ENCODE measurements around the gene TBL1Y.

The TBL1Y gene

GRCh38 chrY:6995987-6996386 is 85.5 kb downstream of the TBL1Y start:
- no peaks in the 10 kb centered on the region for H3K79me2 ChIP-seq (ENCODE audit: insufficient read depth, low read length)
- H2AFZ ChIP-seq (ENCODE audit: low read length), result no peak overlapping the region
- H3K9me2 ChIP-seq (replicated peaks; ENCODE audit: low read depth, low read length), result no peaks in the 10 kb centered on the region
- no peaks in the 10 kb centered on the region for H3K9me3 ChIP-seq (ENCODE audit: insufficient read depth, low read depth, low read length)
- H3F3A ChIP-seq (ENCODE audit: low read depth), result no peaks in the 10 kb centered on the region
- no peaks in the 10 kb centered on the region for H3K36me3 ChIP-seq (ENCODE audit: insufficient read depth, low read length)
- H3K9ac ChIP-seq (ENCODE audit: low read depth, low read length, poor library complexity, severe bottlenecking), result no peak overlapping the region
- no peak overlapping the region for H3K4me3 ChIP-seq (ENCODE audit: low read length, poor library complexity, severe bottlenecking)
- H3K4me2 ChIP-seq (ENCODE audit: low read depth, low read length, poor library complexity, severe bottlenecking), result no peak overlapping the region
- no peaks in the 10 kb centered on the region for H3K4me1 ChIP-seq (ENCODE audit: insufficient read depth, low read length, poor library complexity, severe bottlenecking)
- TF ChIP-seq EZH2phosphoT487 (IDR thresholded peaks at IDR 0.05; ENCODE audit: borderline replicate concordance), result no peak
- TF ChIP-seq, protein P1, sequence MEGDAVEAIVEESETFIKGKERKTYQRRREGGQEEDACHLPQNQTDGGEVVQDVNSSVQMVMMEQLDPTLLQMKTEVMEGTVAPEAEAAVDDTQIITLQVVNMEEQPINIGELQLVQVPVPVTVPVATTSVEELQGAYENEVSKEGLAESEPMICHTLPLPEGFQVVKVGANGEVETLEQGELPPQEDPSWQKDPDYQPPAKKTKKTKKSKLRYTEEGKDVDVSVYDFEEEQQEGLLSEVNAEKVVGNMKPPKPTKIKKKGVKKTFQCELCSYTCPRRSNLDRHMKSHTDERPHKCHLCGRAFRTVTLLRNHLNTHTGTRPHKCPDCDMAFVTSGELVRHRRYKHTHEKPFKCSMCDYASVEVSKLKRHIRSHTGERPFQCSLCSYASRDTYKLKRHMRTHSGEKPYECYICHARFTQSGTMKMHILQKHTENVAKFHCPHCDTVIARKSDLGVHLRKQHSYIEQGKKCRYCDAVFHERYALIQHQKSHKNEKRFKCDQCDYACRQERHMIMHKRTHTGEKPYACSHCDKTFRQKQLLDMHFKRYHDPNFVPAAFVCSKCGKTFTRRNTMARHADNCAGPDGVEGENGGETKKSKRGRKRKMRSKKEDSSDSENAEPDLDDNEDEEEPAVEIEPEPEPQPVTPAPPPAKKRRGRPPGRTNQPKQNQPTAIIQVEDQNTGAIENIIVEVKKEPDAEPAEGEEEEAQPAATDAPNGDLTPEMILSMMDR (conservative IDR thresholded peaks at IDR 0.05; ENCODE audit: low read length), result no peak
- H3K27me3 ChIP-seq (ENCODE audit: insufficient read depth, low read length, poor library complexity, severe bottlenecking), result no peaks in the 10 kb centered on the region
- no peaks in the 10 kb centered on the region for H4K20me1 ChIP-seq (ENCODE audit: insufficient read depth, low read length, poor library complexity, severe bottlenecking)

DNA sequence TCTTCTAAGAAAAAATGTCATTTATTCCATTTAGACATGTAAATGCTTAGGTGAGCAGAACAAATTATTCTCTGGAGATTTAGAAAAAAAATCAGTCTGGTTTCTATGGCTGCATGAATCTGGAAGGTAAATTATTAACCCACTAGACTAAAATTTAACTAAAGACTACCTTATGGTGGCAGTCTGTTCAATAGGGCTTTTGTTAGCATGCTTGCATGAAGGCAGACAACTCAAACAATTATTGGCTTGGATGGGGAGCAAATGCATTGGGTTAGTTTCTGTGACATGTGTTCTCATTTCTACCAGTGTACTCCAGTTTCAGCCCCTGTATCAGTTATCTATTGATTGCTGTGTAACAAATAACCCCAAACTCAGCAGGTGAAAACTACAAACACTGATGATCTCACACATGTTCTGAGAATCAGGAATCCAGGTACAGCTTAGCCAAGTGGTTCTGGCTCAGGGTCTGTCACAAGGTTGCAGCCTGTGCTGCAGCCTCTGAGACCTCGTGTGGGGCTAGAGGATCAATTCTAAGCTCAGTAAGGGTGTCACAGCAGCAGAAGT is 87.1 kb downstream of the TBL1Y start:
- Histone ChIP-seq H3K9me3 (ENCODE audit: insufficient read depth, low read depth, low read length) (no peaks in the 10 kb centered on the region), H2AFZ (ENCODE audit: low read length) (no peak overlapping the region), H3K4me2 (ENCODE audit: low read depth, low read length, poor library complexity, severe bottlenecking) (no peak overlapping the region), H3K4me3 (ENCODE audit: low read length, poor library complexity, severe bottlenecking) (no peak overlapping the region), H3K9ac (ENCODE audit: low read depth, low read length, poor library complexity, severe bottlenecking) (no peak overlapping the region), H3K36me3 (ENCODE audit: insufficient read depth, low read length) (no peaks in the 10 kb centered on the region), H4K20me1 (ENCODE audit: insufficient read depth, low read length, poor library complexity, severe bottlenecking) (no peaks in the 10 kb centered on the region), H3K27me3 (ENCODE audit: insufficient read depth, low read length, poor library complexity, severe bottlenecking) (no peaks in the 10 kb centered on the region), H3F3A (ENCODE audit: low read depth) (no peaks in the 10 kb centered on the region), H3K79me2 (ENCODE audit: insufficient read depth, low read length) (no peaks in the 10 kb centered on the region), H3K4me1 (ENCODE audit: insufficient read depth, low read length, poor library complexity, severe bottlenecking) (no peaks in the 10 kb centered on the region), H3K9me2 (replicated peaks; ENCODE audit: low read depth, low read length) (no peaks in the 10 kb centered on the region)
- TF ChIP-seq EZH2phosphoT487 (IDR thresholded peaks at IDR 0.05; ENCODE audit: borderline replicate concordance), result no peak
- TF ChIP-seq, protein P1 (conservative IDR thresholded peaks at IDR 0.05; ENCODE audit: low read length), result no peak

- Histone ChIP-seq H3K9ac (ENCODE audit: low read depth, low read length, poor library complexity, severe bottlenecking) (no peak overlapping the region), H3K9me2 (replicated peaks; ENCODE audit: low read depth, low read length) (no peaks in the 10 kb centered on the region), H3K4me1 (ENCODE audit: insufficient read depth, low read length, poor library complexity, severe bottlenecking) (no peaks in the 10 kb centered on the region), H3K9me3 (ENCODE audit: insufficient read depth, low read depth, low read length) (no peaks in the 10 kb centered on the region), H2AFZ (ENCODE audit: low read length) (no peak overlapping the region), H3K36me3 (ENCODE audit: insufficient read depth, low read length) (no peaks in the 10 kb centered on the region), H4K20me1 (ENCODE audit: insufficient read depth, low read length, poor library complexity, severe bottlenecking) (no peaks in the 10 kb centered on the region), H3K27me3 (ENCODE audit: insufficient read depth, low read length, poor library complexity, severe bottlenecking) (no peaks in the 10 kb centered on the region), H3F3A (ENCODE audit: low read depth) (no peaks in the 10 kb centered on the region), H3K4me2 (ENCODE audit: low read depth, low read length, poor library complexity, severe bottlenecking) (no peak overlapping the region), H3K4me3 (ENCODE audit: low read length, poor library complexity, severe bottlenecking) (no peak overlapping the region), H3K79me2 (ENCODE audit: insufficient read depth, low read length) (no peaks in the 10 kb centered on the region)
- TF ChIP-seq, protein P1 (conservative IDR thresholded peaks at IDR 0.05; ENCODE audit: low read length), result no peak
- no peak for TF ChIP-seq EZH2phosphoT487 (IDR thresholded peaks at IDR 0.05; ENCODE audit: borderline replicate concordance)
Measured at GRCh38 chrY:6999905-7000304, 89.4 kb downstream of the TBL1Y start.

Measured in Loucy (cell line).